HK-2 (cell line): Measurements from ENCODE around the gene IDH3A.

Experiments used
- DNase-seq: peaks from one replicate; pipeline ENCODE4 v3.0.0-alpha.2; 2018; ENCODE audit not compliant: unreplicated experiment

Gene IDH3A

GRCh38 chr15:78216276-78217104 lies 67.3 kb downstream of the IDH3A start:
- DNase-seq, result no peak

- DNase-seq, result no peak
These were observed 71.6 kb downstream of the IDH3A start for GRCh38 chr15:78220713-78221112.
